Loucy (cell line): ENCODE measurements around the gene RET.

Source experiments
- CTCF ChIP-seq: fragments of 200-600 bp; sonication (generic); conservative IDR thresholded peaks from 2 replicates; pipeline ENCODE4 v1.5.1; 2014; ENCODE audit warnings: mild to moderate bottlenecking, antibody characterized with exemption, low read length
- EZH2phosphoT487 ChIP-seq: fragments of 200-600 bp; IDR thresholded peaks from 2 replicates; pipeline ENCODE4 v1.6.1; 2018; ENCODE audit warnings: antibody characterized with exemption, mild to moderate bottlenecking, moderate library complexity, borderline replicate concordance

GRCh38 chr10:43117777-43118583, 41.1 kb downstream of the RET start:
- no peak for TF ChIP-seq CTCF
- no peak for TF ChIP-seq EZH2phosphoT487
